Ascending aorta (tissue), 2 donors: Measurements from ENCODE around the gene SLC34A3. TPM values are rescaled to one million over a fixed set of nuclear protein-coding genes. Genes with fewer than 3 reads are reported as not detected.

Experiments
- DNase-seq, 2 donors: peaks; one replicate each; pipeline ENCODE4 v3.0.0-alpha.2; 2019; ENCODE audit warnings: low spot score in 2 of 2
- H3K27ac ChIP-seq, 2 donors: fragments of 200-600 bp; sonication (generic); one replicate each; pipeline ENCODE4 v1.5.1; 2016 to 2017; ENCODE audit warnings: mild to moderate bottlenecking in 1 of 2
- H3K27me3 ChIP-seq: fragments of 200-600 bp; sonication (generic); one replicate; pipeline ENCODE4 v1.5.1; 2017
- H3K36me3 ChIP-seq, 2 donors: fragments of 200-600 bp; sonication (generic); one replicate each; pipeline ENCODE4 v1.5.1; 2016
- H3K4me1 ChIP-seq, 2 donors: fragments of 200-600 bp; sonication (generic); one replicate each; pipeline ENCODE4 v1.5.1; 2016 to 2017; ENCODE audit warnings: mild to moderate bottlenecking in 1 of 2
- H3K4me3 ChIP-seq, 2 donors: fragments of 200-600 bp; sonication (generic); one replicate each; pipeline ENCODE4 v1.5.1; 2016 to 2017; ENCODE audit warnings: mild to moderate bottlenecking in 1 of 2
- H3K9me3 ChIP-seq, 2 donors: fragments of 200-600 bp; sonication (generic); one replicate each; pipeline ENCODE4 v1.5.1; 2016
- CTCF ChIP-seq, 3 experiments: fragments of 200-600 bp in 2 of 3; fragments of 450-650 bp in 1 of 3; sonication (generic) in 2 of 3; IDR thresholded peaks; one replicate each; pipeline ENCODE4 v1.5.1; 2016 to 2019; ENCODE audit warnings: antibody characterized with exemption in 3 of 3, mild to moderate bottlenecking in 1 of 3, moderate library complexity in 1 of 3
- intact Hi-C: fragments of 100-400 bp; cut with DNase I; formaldehyde crosslinking; loops from one replicate; pipeline ENCODE4 v1.15.1; 2023
- total RNA-seq: library from RNA; depleted of rRNA; stranded (reverse); fragments of >200 nt; gene quantifications from one replicate; pipeline ENCODE4 v1.1.0, GENCODE V29; 2016

The SLC34A3 gene
- total RNA-seq, 1 donor from 2014 or later, result not detected

DNA sequence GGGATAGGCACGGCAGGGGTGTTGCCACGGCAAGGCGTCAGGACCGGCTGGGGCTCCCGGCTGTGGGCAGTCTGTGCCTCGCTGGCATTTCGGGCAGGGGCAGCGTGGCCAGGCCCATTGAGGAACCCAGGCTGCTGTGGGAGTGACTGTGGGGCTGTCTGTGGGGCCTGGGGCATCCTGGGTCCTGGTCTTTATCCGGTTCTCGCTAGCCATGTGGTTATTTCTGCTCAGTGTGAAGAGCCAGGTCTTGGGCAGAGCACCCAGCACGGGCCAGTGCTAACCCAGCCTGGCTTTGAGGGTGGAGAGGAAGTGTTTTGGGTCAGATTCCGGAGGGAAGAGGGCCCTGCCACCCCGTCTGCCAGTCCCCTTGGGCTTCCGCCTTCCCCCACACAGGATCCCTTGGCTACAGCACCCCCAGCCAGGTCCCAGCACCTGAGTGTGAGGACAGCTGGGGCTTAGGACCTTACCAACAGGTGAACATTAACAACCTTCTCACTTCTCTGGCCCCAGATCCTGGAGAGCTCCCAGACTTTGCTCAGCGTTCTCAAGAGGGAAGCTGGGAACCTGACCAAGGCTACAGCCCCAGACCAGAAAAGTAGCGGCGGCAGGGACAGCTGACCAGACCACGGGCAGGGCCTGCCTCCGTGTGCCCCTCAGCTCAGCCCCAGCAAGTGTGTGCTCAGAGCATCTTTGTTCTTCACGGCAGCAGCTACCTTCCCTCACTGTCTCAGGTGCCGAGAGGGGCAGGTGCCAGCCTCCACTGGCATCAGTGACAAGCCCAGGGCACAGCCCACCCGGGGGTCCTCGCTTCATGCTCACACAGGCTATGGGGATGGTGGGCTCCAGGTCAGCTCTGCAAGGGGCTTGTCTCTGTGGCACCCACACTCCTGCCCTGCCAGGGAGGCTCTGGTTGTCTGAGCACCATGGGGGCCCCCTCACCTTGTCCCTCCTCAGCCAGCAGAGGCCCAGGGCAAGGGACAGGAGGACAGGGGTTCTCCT, 41.1 kb upstream of the SLC34A3 start:
- Histone ChIP-seq H3K9me3 (no peaks in the 10 kb centered on the region), H3K27me3 (no peaks in the 10 kb centered on the region), H3K4me1 (peaks cover 23 to 38% of the 10 kb centered on the region in 2 donors), H3K36me3 (peaks cover 22 to 38% of the 10 kb centered on the region in 2 donors), H3K27ac (peak overlapping the region; percentile 86 to 89), H3K4me3 (peak overlapping the region; percentile 85 to 91)
- TF ChIP-seq CTCF (IDR thresholded peaks at IDR 0.05), result no peak
- intact Hi-C loops, result no loop called here
- DNase-seq, result no peak

- DNase-seq, result no peak
- Histone ChIP-seq H3K9me3 (no peaks in the 10 kb centered on the region), H3K27me3 (no peaks in the 10 kb centered on the region), H3K36me3 (peaks cover 19 to 30% of the 10 kb centered on the region in 2 donors), H3K27ac (peak overlapping the region in 1 of 2 donors; percentile 86), H3K4me3 (peak overlapping the region in 1 of 2 donors; percentile 91), H3K4me1 (peaks cover 23 to 38% of the 10 kb centered on the region in 2 donors)
- intact Hi-C loops, result no loop called here
- TF ChIP-seq CTCF (IDR thresholded peaks at IDR 0.05), result no peak
Observed at GRCh38 chr9:137190315-137190856, 40.3 kb upstream of the SLC34A3 start.

DNA sequence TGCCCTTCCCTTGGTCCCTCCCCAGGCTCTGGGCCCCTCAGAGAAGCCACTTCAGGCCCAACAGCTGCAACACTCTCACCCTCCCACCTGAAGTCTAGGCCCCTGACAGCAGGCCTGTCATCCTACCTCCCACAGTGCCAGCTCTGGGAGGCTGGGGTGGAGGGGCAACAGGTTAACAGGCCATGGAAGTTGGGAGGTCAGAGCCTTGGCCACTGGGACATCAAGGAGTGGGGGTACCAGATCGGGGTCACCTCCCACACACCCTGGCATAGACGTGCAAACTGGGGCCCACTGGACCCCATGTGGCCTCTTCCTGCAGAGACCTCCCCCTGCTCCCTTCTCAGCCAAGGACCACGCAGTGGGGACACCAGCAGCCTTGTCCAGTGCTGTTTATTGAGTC, 39.5 kb upstream of the SLC34A3 start:
- peaks cover 19 to 22% of the 10 kb centered on the region in 2 donors for H3K36me3 ChIP-seq
- intact Hi-C loops, result no loop called here
- H3K27me3 ChIP-seq, result no peaks in the 10 kb centered on the region
- no peak for DNase-seq
- TF ChIP-seq CTCF (IDR thresholded peaks at IDR 0.05), result no peak
- peaks cover 23 to 31% of the 10 kb centered on the region in 2 donors for H3K4me1 ChIP-seq
- no peaks in the 10 kb centered on the region for H3K9me3 ChIP-seq
- H3K27ac ChIP-seq, result no peak overlapping the region
- H3K4me3 ChIP-seq, result no peak overlapping the region

GRCh38 chr9:137191691-137192447, 38.8 kb upstream of the SLC34A3 start:
- TF ChIP-seq CTCF (IDR thresholded peaks at IDR 0.05), result no peak
- Histone ChIP-seq H3K9me3 (no peaks in the 10 kb centered on the region), H3K27me3 (no peaks in the 10 kb centered on the region), H3K4me1 (peaks cover 21 to 24% of the 10 kb centered on the region in 2 donors), H3K36me3 (peaks cover 18 to 19% of the 10 kb centered on the region in 2 donors), H3K4me3 (no peak overlapping the region), H3K27ac (no peak overlapping the region)
- no peak for DNase-seq
- intact Hi-C loops, result no loop called here

- no peaks in the 10 kb centered on the region for H3K9me3 ChIP-seq
- no peak overlapping the region for H3K4me3 ChIP-seq
- H3K27me3 ChIP-seq, result no peaks in the 10 kb centered on the region
- intact Hi-C loops, result no loop called here
- DNase-seq, result no peak
- no peak overlapping the region for H3K27ac ChIP-seq
- H3K4me1 ChIP-seq, result peaks cover 16 to 19% of the 10 kb centered on the region in 2 donors
- TF ChIP-seq CTCF (IDR thresholded peaks at IDR 0.05), result no peak
- H3K36me3 ChIP-seq, result peaks cover 18 to 19% of the 10 kb centered on the region in 2 donors
Observed at GRCh38 chr9:137192448-137192780, 38.3 kb upstream of the SLC34A3 start.
